Stimulated activated CD8-positive, alpha-beta memory T cell treated with anti-CD3 and anti-CD28 coated beads, Interleukin-2, amount 100 ng/mL, for 1 hour (primary cell): ENCODE results near the gene MRPL24.

Source experiments
- DNase-seq, 2 donors: peaks; one replicate each; pipeline ENCODE4 v3.0.0-alpha.2; 2020; ENCODE audit warnings: low read depth in 2 of 2

MRPL24 gene

DNA sequence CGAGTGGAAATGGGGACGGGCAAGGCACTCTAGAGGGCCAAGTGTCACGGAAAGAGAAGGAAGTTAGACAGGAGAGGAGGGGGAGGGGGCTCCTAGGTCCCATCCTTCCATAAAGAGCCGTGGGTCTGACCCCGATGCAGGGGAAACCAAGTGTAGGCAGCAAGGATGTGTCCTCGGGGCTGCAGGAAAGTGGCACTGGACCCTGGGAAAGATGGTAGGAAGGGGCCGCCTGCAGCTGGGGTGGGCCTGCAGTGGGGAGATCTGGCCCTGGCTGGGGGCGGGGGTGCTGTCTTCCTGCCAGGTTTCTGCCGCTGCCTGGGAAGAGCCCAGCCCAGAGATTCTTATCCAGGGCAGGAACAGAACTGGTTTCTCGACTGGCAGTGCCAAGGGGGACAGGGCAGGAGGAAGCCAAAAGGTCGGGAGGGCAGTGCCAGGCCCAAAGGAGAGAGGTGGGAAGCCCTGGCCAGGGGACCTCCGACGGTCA is 48.4 kb downstream of the MRPL24 start:
- DNase-seq = no peak

- no peak for DNase-seq
Observed at GRCh38 chr1:156691665-156692440, 49.0 kb downstream of the MRPL24 start.

GRCh38 chr1:156691191-156691590 is 49.7 kb downstream of the MRPL24 start:
- DNase-seq = no peak

DNA sequence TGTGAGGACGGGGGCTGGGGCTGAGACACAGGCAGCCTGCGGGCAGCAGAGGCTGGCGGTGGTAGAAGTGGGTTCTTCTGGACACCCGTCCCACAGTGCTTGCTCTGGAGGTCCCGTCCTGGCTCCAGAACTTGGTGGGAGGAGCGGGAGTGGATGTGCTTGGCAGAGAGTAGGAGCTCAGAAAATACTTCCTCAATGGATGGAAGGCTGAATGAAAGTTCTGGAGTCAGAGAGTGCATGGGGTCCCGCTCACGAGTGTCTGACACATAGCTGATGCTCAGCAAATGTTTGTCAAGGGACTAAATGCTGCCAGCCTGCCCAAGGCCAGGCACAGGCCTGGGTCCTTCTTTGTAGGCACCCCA is 50.2 kb downstream of the MRPL24 start:
- DNase-seq = no peak

DNA sequence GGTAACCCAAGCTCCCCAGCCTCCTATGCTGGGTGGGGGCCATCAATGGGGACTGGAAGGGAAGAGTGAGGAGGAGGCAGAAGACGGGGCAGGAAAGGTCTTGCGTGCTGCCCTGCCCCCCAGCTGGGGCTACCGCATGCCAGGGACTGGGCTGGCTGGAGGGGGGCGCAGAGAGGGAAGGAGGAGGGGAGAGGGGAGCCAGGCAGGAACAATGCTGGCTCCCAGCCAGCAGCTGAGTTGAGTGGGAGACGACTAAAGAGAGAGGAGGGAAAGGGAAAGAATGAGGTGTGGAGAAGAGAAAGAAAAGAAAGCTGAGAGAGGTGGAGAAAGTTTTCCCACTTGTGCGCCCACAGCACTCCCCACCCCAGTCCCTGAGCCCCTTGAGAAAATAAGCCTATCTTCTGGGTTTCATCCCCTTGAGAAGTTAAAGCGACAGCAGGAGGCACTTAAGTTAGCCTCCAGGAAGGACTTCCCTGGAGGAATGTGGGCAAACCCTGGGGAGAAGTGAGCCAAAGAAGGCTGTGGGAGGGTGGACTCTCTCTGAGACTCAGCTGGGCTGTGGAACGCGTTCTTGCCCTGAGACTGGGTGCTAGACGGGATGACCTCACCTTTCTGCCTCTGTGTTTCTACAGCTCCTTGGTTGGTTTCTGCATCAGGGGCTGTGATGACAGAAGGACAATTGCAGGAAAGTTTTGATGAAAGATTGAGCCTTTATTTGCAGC is 50.8 kb downstream of the MRPL24 start:
- no peak for DNase-seq

GRCh38 chr1:156689035-156689952 is 51.6 kb downstream of the MRPL24 start:
- peak; percentile 41 to 53 for DNase-seq
